Stomach (tissue), 4 donors: ENCODE measurements around the gene SLC35E1.

Experiments used
- CTCF ChIP-seq, 7 experiments: fragments of 450-650 bp in 4 of 7; fragments of 200-600 bp in 3 of 7; sonication (generic) in 3 of 7; IDR thresholded peaks; one replicate each; pipeline ENCODE4 v1.5.1; 2016 to 2019; ENCODE audit warnings: antibody characterized with exemption in 7 of 7, control low read depth in 2 of 7, mild to moderate bottlenecking in 1 of 7
- EP300 ChIP-seq: sonication (generic); formaldehyde crosslinking; IDR thresholded peaks from one replicate; pipeline ENCODE4 v1.6.1; 2017; ENCODE audit warnings: antibody characterized with exemption
- POLR2A ChIP-seq, 4 donors: fragments of 450-650 bp; IDR thresholded peaks; one replicate each; pipeline ENCODE4 v1.6.1; 2016; ENCODE audit warnings: antibody characterized with exemption in 4 of 4, control low read depth in 2 of 4, mild to moderate bottlenecking in 1 of 4, moderate library complexity in 1 of 4
- POLR2AphosphoS5 ChIP-seq, 3 donors: sonication (generic); formaldehyde crosslinking; IDR thresholded peaks; one replicate each; pipeline ENCODE4 v1.6.1; 2016; ENCODE audit warnings: antibody characterized with exemption in 3 of 3

- no peak for TF ChIP-seq CTCF (IDR thresholded peaks at IDR 0.05)
- no peak for TF ChIP-seq POLR2AphosphoS5 (IDR thresholded peaks at IDR 0.05)
- no peak for TF ChIP-seq POLR2A (IDR thresholded peaks at IDR 0.05)
- no peak for TF ChIP-seq EP300
These were observed 40.4 kb upstream of the SLC35E1 start for GRCh38 chr19:16612636-16613035.
